Measurements from ENCODE around the gene SLC12A5.

DNA sequence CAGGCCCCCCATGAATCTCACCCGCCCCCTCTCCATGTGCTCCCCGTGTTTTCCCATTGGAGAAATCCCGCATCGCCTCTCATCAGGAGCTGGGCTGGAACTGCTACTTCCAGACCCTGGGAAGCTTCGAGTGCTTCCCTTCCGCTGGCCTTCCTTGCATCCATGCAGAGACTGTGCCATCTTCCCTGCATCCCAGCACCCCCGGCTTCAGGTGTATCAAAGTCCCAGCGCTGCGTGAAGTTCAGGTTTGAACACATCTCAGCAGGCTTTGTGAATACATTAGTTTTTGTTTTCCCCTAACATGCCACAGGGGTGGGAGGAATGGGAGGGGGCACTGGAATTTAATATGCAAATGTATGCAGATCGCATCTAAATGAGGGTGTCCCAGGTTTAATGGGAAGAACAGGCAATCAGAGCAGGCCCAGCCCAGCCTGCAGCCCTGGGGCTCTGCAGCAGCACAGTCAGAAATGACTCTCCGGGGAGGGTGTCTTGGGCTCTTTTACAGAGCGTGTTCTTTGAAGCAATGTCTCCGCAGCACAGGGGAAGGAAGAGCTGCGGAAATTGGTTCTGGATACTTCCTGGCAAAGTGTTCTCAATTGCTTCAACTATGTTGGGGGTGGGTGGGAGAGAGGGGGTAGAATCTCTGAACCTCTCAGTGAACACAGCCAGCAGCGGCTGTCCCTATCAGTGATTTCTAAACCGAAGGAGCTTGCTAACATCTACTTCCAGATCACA is 28.6 kb upstream of the SLC12A5 start:
- TF ChIP-seq, protein P1, sequence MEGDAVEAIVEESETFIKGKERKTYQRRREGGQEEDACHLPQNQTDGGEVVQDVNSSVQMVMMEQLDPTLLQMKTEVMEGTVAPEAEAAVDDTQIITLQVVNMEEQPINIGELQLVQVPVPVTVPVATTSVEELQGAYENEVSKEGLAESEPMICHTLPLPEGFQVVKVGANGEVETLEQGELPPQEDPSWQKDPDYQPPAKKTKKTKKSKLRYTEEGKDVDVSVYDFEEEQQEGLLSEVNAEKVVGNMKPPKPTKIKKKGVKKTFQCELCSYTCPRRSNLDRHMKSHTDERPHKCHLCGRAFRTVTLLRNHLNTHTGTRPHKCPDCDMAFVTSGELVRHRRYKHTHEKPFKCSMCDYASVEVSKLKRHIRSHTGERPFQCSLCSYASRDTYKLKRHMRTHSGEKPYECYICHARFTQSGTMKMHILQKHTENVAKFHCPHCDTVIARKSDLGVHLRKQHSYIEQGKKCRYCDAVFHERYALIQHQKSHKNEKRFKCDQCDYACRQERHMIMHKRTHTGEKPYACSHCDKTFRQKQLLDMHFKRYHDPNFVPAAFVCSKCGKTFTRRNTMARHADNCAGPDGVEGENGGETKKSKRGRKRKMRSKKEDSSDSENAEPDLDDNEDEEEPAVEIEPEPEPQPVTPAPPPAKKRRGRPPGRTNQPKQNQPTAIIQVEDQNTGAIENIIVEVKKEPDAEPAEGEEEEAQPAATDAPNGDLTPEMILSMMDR (IDR thresholded peaks at IDR 0.05): no peak
- no peak for TF ChIP-seq POLR2A (IDR thresholded peaks at IDR 0.05)
